Psoas muscle (tissue), 8 donors: ENCODE results near the gene POLR3B. TPM values are rescaled to one million over a fixed set of nuclear protein-coding genes. Genes with fewer than 3 reads are reported as not detected.

ENCODE experiments used
- ATAC-seq, 4 donors: fragments of 200-7000 bp; cut with Tn5 transposase; one replicate each; pipeline ENCODE4 v1.9.1; 2020; ENCODE audit warnings: moderate library complexity in 3 of 4, mild to moderate bottlenecking in 2 of 4
- DNase-seq, 2 donors: peaks; one replicate each; pipeline ENCODE4 v3.0.0-alpha.2; 2020
- H3K27ac ChIP-seq: fragments of 200-600 bp; one replicate; pipeline ENCODE4 v1.8.0; 2022
- H3K27me3 ChIP-seq, 3 donors: fragments of 200-600 bp in 1 of 3; one replicate each; pipeline versions ENCODE4 v1.6.1 to v1.8.0; 2013 to 2022; ENCODE audit warnings: low read length in 2 of 3, mild to moderate bottlenecking in 2 of 3, moderate library complexity in 1 of 3; ENCODE audit not compliant: insufficient read depth in 3 of 3
- H3K36me3 ChIP-seq, 2 donors: fragments of 200-600 bp in 1 of 2; one replicate each; pipeline versions ENCODE4 v1.6.1 to v1.8.0; 2013 to 2022; ENCODE audit warnings: low read depth in 1 of 2, mild to moderate bottlenecking in 1 of 2, moderate library complexity in 1 of 2; ENCODE audit not compliant: insufficient read depth in 1 of 2
- H3K4me1 ChIP-seq: fragments of 200-600 bp; one replicate; pipeline ENCODE4 v1.8.0; 2022
- H3K4me3 ChIP-seq: fragments of 200-600 bp; one replicate; pipeline ENCODE4 v1.8.0; 2022; ENCODE audit warnings: mild to moderate bottlenecking
- H3K9me3 ChIP-seq: fragments of 200-600 bp; one replicate; pipeline ENCODE4 v1.8.0; 2022
- CTCF ChIP-seq: fragments of 200-600 bp; IDR thresholded peaks from one replicate; pipeline ENCODE4 v1.8.0; 2022; ENCODE audit warnings: antibody characterized with exemption
- WGBS, 3 donors: extraction: QIAGEN DNeasy Blood & Tissue Kit; methylation state at CpG; one replicate each; pipeline versions ENCODE4 v1.1.6 to v1.1.7; 2013; 5-methylcytosine and 5-hydroxymethylcytosine counted together
- intact Hi-C, 2 donors: fragments of 100-400 bp; cut with DNase I; formaldehyde crosslinking; loops; one replicate each; pipeline versions ENCODE4 v1.11.0 to v1.14.2; 2022
- polyA plus RNA-seq, 3 donors: library from polyadenylated mRNA; stranded (reverse); fragments of 200-250 nt; gene quantifications; one replicate each; pipeline ENCODE4 v1.2.3, GENCODE V29; 2013
- total RNA-seq, 4 donors: library from RNA; stranded (reverse); fragmentation: NEBNext Ultra II Directional in 2 of 4; extraction: Animal tissue kit (Norgen Biotek cat#: 25700) in 2 of 4; gene quantifications; one replicate each; pipeline versions ENCODE4 v1.2.1 to v1.2.4, GENCODE V29; 2021 to 2023
- donor health status: healthy with polysubstance abuse.
- donor health status: DM: no; HTN: no; CAD: no; lungs with moderate emphysema.
- donor health status: Bipolar disorder and iron deficiency.
- donor health status: healthy.
- donor health status: DM: yes; HTN: yes; CAD: no.
- donor health status: DM: no; HTN: no; CAD: no.
- donor health status: DM: no; HTN: no; CAD: no.
- donor health status: DM: yes; HTN: yes; CAD: no.

POLR3B gene
- total and polyA plus RNA-seq, 7 donors, result 3.6 to 14.0 (median 6.7) TPM

- Histone ChIP-seq H3K4me3 (peak overlapping the region; percentile 15), H3K9me3 (no peaks in the 10 kb centered on the region), H3K27ac (peak overlapping the region; percentile 57), H3K4me1 (peaks cover 57% of the 10 kb centered on the region), H3K36me3 (peaks cover 11 to 69% of the 10 kb centered on the region in 2 donors), H3K27me3 (no peaks in the 10 kb centered on the region)
- intact Hi-C loops, result no loop called here
- 31 to 44% (median 36%) methylated on average over 12 of the region's 12 CpGs for WGBS, 3 donors
- ATAC-seq (peak; percentile 15 to 73 (median 71)), DNase-seq (no peak)
- no peak for TF ChIP-seq CTCF
Measured at GRCh38 chr12:106329231-106329982, 28.1 kb upstream of the POLR3B start.

- H3K4me1 ChIP-seq, result peaks cover 58% of the 10 kb centered on the region
- peaks cover 5 to 68% of the 10 kb centered on the region in 2 donors for H3K36me3 ChIP-seq
- no peak for TF ChIP-seq CTCF
- DNase-seq (no peak), ATAC-seq (peak in 2 of 4 donors; percentile 23 to 28)
- H3K4me3 ChIP-seq, result no peak overlapping the region
- H3K27me3 ChIP-seq, result no peaks in the 10 kb centered on the region
- H3K9me3 ChIP-seq, result no peaks in the 10 kb centered on the region
- peak overlapping the region; percentile 23 for H3K27ac ChIP-seq
- intact Hi-C loops, result no loop called here
- 49 to 93% (median 61%) methylated on average over 2 of the region's 2 CpGs for WGBS, 3 donors
Measured at GRCh38 chr12:106331599-106331998, 25.9 kb upstream of the POLR3B start.

- H3K4me1 ChIP-seq, result peaks cover 48% of the 10 kb centered on the region
- H3K4me3 ChIP-seq, result no peak overlapping the region
- no peaks in the 10 kb centered on the region for H3K9me3 ChIP-seq
- H3K27me3 ChIP-seq, result no peaks in the 10 kb centered on the region
- no peak for TF ChIP-seq CTCF
- ATAC-seq (no peak), DNase-seq (no peak)
- H3K27ac ChIP-seq, result no peak overlapping the region
- intact Hi-C loops, result no loop called here
- H3K36me3 ChIP-seq, result peaks cover 5 to 73% of the 10 kb centered on the region in 2 donors
Measured at GRCh38 chr12:106332536-106332935, 25.0 kb upstream of the POLR3B start.

GRCh38 chr12:106333010-106333409, 24.5 kb upstream of the POLR3B start:
- no peak for TF ChIP-seq CTCF
- WGBS, 3 donors, result 69 to 90% (median 86%) methylated on average over 2 of the region's 2 CpGs
- H3K36me3 ChIP-seq, result peaks cover 5 to 75% of the 10 kb centered on the region in 2 donors
- H3K27me3 ChIP-seq, result no peaks in the 10 kb centered on the region
- no peak for DNase-seq
- no peak overlapping the region for H3K27ac ChIP-seq
- intact Hi-C loops, result no loop called here
- peaks cover 44% of the 10 kb centered on the region for H3K4me1 ChIP-seq
- no peak overlapping the region for H3K4me3 ChIP-seq
- H3K9me3 ChIP-seq, result no peaks in the 10 kb centered on the region
- ATAC-seq, result no peak

GRCh38 chr12:106333756-106334155, 23.8 kb upstream of the POLR3B start:
- H3K9me3 ChIP-seq, result no peaks in the 10 kb centered on the region
- no peak for TF ChIP-seq CTCF
- intact Hi-C loops, result no loop called here
- peaks cover 36% of the 10 kb centered on the region for H3K4me1 ChIP-seq
- H3K27ac ChIP-seq, result no peak overlapping the region
- no peak overlapping the region for H3K4me3 ChIP-seq
- H3K36me3 ChIP-seq, result peaks cover 5 to 74% of the 10 kb centered on the region in 2 donors
- WGBS, 3 donors, result 93 to 96% (median 95%) methylated on average over 2 of the region's 2 CpGs
- no peaks in the 10 kb centered on the region for H3K27me3 ChIP-seq
- ATAC-seq, result no peak
- no peak for DNase-seq
